OCI-LY7 (cell line): ENCODE results near the gene KRI1.

Experiments used
- CTCF ChIP-seq: fragments of 200-600 bp; sonication (generic); conservative IDR thresholded peaks from 2 replicates; pipeline ENCODE4 v1.5.1; 2014; ENCODE audit warnings: mild to moderate bottlenecking, antibody characterized with exemption, low read length, moderate library complexity, mixed read lengths
- EZH2phosphoT487 ChIP-seq: fragments of 200-600 bp; sonication (generic); IDR thresholded peaks from 2 replicates; pipeline ENCODE4 v1.6.1; 2018; ENCODE audit warnings: low read depth, borderline replicate concordance, mild to moderate bottlenecking, mixed run types, antibody characterized with exemption, low read length, moderate library complexity, mixed read lengths

DNA sequence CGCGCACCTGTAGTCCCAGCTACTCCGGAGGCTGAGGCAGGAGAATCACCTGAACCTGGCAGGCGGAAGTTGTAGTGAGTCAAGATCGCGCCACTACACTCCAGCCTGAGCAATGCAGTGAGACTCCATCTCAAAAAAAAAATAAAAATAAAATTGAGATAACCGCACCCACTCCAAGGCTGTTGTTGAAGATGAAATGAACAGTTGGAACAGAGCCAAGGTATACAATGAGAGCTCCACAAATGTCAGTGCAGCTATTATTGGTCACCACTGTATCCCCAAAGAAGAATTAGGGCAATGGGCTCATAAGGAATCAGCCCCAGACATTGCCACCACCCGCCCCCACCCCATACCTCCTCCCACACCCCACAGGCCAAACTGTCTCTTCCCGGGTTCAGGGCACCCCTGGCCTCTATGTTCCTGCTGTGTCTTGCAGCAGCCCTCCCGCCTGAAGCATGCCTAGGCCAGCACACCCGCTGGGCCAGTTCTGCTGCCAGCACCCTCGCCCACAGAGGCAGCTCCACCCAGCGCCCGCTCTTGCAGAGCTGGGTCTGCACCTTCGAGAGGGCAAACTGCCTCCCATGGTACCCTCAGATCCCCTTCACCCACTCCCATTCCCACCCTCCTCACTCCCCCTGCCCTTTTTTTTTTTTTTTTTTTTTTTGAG, 45.0 kb downstream of the KRI1 start:
- TF ChIP-seq CTCF (no peak), EZH2phosphoT487 (no peak)
